GM21786 (cell line): ENCODE data around the gene GRIK1.

Experiments used
- ATAC-seq: cut with Tn5 transposase; IDR thresholded peaks from one replicate; pipeline ENCODE4 v1.9.1; 2021; ENCODE audit not compliant: unreplicated experiment

The GRIK1 gene

DNA sequence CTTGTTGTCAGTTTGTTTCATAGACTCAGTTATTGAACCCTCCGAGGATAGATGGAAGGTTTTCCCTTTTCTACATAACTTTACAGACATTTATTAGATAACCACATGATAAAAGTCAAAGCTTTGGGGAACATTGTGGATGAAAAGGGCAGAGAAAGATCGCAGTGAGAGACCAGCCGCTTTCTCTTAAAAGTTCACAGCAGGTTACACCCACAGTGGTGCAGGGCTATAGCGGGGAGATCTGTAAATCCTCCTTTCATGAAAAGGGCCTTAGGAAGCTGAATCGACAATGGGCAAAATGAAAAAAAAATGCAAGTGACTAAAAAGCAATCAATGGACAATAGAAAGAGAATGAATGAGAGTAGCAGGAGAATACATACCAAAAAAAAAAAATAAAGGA, 218.6 kb downstream of the GRIK1 start:
- no peak for ATAC-seq

DNA sequence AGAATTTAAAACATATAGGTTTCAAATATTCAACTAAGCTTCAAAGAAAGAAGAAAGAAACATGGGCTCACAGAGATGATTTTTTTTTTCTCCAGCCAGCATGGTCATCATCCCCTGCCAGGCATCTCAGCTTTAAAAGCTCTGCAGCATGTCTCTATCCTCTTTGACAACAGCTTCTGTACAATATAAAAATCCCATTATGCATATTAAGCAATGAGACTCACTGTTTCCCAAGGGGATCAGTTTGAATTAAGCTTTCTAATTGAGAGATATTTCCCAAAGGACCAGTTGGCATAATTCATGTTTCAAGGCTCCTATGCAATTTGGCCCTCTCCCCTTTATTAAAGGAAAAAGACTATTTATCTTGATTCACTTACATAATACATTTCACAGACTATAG, 220.3 kb downstream of the GRIK1 start:
- no peak for ATAC-seq

DNA sequence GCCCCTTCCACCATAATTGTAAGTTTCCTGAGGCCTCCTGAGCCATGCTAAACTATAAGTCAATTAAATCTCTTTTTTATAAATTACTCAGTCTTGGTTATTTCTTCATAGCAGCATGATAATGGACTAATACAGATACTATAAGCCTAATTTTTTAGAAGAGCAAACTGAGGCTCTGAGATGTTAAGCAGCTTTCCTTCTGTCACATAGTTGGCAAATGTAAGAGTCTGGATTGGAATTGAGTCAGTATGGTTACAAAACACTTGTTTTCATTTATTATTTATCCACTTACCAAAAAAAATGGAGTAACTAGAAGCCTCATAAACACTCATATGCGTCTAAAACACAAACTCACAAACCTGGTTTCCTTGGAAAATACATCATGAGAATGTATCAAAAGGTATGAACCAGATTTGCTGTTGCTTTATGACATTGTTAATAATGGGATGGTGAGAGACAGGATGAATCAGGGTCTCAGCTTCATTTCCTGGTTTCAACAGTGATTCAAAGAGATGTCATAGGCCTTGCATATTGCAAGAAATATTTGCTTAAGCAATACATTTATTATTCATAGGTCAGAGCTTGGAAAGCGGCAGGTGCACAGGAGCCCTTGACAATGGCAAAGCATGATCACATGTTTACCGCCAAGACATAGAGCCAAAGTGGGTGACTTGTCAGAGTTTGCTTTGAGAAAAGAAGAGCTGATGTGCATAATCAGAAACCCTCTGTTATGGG, 221.5 kb downstream of the GRIK1 start:
- ATAC-seq, result no peak

DNA sequence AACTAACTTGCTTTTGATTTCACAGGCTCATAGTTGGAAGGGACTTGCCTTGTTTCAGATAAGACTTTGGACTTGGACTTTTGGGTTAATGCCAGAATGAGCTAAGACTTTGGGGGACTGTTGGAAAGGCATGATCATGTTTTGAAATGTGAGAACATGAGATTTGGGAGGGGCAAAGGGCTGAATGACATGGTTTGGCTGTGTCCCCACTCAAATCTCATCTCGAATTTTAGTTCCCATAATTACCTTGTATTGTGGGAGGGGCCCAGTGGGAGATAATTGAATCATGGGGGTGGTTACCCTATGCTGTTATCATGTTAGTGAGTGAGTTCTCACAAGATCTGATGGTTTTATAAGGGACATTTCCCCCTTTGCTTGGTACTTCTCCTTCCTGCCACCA, 222.1 kb downstream of the GRIK1 start:
- no peak for ATAC-seq

DNA sequence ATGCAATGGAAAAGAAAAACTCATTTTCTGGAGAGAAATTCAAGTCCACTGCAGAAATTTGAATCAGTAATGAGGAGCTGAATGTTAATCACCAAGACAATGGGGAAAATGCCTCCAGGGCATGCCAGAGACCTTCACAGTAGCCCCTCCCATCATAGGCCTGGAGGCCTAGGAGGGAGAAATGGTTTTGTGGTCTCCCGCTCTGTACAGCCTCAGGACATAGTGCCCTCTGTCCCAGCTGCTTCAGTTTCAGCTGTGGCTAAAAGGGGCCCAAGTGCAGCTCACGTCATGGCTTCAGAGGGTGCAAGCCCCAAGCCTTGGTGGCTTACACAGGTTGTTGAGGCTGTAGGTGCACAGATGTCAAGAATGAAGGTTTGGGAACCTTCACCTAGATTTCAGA, 223.0 kb downstream of the GRIK1 start:
- no peak for ATAC-seq

DNA sequence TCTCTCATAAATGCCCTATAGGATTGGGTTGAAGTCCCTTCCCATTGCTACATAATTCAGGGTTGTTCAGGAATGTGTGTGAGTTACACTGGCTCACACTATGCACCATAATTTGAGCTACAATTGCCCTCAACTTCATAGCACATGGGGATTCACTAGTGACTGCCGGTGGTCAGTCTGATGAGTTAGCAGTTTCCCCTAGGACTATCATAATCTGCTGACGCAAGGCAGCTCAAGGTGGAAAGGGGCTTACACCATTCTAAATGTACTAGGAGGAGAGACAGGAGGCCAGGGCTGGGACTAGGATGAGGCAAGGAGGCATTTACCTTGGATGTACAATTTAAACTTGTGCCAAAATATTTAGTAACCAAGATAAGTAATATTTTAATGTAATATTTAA, 224.7 kb downstream of the GRIK1 start:
- ATAC-seq, result no peak

DNA sequence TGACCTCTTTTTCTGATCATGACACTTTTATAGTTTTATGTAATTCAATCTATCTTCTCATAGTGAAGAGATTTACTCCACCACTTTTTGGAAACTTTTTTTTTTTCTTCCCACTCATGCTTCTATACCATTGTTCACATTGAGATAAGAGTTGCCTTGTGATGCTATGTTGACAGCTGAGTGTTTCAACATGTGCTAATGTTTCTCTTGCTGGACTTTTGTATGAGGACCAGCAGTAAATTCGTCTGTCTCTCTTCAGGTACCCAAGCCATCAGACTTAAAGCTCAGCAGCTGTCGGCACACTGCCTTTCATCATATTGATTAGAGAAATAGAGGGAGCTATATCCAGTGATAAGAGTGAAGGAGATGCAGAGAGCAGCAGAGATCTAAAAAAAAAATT, 227.0 kb downstream of the GRIK1 start:
- no peak for ATAC-seq

DNA sequence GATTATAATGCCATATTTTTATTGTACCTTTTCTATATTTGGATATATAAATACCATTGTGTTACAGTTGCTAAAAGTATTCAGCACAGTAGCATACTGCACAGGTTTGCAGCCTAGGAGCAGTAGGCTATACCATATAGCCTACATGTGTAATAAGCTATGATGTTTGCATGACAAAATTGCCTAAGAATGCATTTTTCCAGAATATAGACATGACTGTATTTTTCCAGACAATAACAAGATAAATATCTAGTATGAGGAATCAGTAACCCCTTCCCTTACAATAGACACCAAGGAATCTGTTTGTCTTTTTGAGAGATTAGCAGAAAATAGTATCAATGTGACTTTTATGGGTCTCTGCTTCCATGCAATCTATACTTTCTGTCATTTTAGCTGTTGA, 228.6 kb downstream of the GRIK1 start:
- ATAC-seq, result no peak

DNA sequence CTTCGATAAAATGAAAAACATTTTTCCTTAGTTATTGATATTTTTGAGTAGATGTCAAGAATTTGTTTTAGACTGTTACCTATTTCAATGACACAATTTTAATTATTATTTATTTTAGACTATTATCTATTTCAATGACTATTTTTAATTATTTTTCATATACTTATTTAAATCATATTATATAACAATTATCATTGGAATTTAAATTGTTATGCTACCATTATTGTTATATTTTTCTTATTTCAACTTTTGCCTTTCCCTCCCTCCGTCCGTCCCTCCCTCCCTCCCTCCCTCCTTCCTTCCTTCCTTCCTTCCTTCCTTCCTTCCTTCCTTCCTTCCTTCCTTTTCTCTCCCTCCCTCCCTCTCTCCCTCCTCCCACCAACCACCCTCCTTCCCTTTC, 229.3 kb downstream of the GRIK1 start:
- no peak for ATAC-seq

DNA sequence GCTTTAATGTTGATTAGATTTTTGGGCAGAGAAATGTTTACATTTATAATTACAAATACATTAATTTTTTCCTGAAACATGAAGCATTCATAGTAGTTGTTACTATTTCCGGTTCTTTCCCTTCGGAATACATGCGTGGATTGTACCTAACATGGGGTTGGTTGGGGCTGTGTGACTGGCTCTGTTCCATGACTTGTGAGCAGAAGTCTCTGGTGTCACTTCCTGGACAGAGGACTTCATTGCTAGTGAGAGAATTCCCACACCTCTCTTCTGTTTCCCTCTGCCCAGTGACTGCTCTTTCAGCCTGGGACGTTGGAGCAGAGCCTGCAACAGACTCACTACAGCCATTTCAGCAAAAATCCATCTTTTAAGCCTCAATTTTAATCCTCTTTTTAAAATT, 231.4 kb downstream of the GRIK1 start:
- no peak for ATAC-seq

DNA sequence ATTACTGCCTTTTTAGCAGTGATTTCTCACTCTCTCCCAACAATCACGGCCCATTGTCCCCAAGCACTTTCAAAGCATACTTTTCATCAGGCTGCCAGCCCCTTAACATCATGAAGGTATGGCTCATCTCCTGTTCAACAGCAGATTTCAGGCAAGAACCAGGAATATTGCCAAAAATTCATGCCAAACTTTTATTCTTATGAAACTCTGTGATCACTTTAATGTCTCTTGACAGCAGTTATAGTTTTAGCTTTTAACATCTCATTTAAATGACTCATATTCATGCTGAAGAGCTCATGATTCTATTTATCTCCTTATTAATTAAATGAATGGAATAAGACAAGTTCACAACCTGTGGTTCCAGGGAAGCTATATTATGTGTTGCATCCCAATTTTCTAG, 235.1 kb downstream of the GRIK1 start:
- no peak for ATAC-seq

DNA sequence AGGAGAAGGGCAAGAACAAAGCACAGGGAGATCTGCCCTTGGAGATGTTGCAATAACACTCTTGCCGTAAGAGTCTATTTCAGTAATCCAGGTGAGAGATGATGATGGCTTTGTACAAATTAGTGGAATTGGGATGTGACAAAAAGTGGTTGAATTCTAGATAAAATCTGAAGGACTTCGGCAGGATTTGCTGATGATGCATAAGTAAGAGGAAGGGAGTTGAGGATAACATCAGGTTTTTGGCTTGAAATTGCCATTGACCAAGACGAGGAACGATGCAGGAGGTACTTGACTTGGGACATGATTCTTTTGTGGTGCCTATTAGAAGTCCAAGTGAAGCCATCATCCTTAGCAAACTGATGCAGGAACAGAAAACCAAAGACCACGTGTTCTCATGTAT, 238.1 kb downstream of the GRIK1 start:
- ATAC-seq, result no peak

DNA sequence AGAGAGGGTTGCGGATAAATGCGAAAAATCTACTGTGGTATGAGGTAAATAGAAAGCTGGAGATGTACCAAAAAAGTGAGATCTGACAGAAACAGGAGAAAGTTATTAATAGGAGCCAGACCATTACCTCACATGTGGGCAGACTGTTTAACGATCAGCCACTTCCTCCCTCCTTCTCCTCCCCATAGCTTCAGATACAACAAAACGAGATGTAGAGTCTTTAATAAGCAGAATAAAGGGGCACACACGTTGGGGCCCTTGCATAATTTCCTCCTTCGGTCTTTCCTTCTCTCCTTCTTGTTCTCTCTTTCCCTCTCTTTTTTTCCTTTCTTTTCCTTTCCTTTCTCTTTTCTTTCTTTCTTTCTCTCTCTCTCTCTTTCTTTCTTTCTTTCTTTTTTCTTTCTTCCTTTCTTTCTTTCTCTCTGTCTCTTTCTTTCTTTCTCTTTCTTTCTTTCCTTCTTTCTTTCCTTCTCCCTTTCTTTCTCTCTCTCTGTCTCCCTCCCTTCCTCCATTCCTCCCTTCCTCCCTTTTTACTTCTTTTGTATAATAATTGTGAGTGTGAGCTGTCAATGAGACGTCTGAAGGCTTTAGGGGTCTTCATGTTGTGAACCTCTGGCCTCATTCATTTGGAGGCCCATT, 242.1 kb downstream of the GRIK1 start:
- peak; percentile 89 for ATAC-seq

DNA sequence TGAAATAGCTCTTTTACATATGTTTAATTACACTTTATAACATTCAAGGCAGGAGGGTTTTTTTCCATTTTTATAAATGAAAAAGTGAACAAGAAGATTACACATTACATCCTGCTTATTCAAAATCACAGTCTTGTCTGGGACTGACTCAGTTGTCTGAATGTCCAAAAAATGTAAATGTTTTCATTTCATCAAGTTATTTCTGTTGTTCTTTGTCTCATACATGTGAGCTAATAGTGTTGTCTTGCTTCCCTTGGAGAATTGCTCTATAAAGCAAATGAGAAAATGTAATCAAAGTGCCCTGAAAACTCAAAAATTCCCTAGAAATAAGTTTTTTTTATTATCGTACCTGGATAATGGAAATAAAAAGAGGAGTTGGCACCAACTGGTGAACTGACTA, 242.9 kb downstream of the GRIK1 start:
- ATAC-seq, result no peak

DNA sequence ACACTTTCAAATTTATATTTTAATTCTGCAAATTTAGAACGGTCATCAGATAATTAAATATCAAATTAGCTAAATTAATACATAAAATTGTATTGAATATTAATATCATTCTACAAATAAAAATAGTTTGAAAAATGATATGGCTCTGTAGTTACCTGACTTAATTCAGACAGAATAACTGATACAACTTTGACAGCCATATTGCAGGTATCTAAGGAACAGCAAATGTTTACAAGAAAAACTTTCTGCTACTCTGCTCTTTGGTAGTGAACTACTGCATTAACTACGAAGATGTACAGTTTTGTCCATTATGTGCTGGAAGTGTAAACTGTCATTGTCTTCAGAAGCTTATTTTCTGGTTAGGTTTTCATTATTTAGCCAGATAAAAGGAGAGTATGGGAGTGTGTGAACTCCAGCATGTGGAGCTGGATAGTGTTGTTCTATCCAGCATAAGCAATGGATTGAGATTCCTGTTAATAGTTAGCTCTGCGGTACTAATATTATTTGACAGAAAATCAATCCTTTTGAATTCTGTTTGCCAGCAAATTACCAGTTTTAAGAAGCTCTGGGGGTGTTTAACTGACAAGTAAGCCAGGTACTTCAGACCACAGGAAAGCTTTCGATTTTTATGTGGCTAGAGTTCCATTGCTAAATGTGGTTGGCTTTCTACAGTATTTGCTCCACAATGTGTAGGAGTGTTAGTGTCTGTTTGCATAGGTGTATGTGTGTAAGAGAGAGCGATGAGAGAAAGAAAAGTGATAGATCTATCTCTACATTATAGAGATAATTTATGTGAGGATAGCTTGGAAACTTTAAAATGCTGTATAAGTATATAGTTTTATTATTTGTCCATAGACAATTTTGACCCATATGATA, 247.9 kb downstream of the GRIK1 start:
- no peak for ATAC-seq

DNA sequence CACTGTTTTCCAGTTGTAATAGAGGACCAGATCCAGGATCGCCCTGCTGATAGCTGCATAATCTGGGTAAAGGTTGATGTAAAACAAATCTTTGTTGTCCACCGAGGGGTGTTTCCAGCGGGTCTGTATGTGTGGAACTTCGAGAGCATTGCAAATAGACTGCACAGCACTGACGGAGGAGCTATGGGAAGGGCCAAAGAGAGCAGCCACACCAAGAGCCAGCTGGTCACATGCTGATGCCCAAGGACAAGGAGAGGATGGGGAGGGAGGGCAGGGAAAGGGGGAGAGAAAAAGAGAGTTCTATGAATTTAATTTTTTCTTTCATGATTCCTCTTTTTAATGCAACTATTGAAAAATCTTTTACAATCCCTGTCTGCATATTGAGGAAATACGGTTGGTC, 250.0 kb downstream of the GRIK1 start:
- ATAC-seq, result no peak

DNA sequence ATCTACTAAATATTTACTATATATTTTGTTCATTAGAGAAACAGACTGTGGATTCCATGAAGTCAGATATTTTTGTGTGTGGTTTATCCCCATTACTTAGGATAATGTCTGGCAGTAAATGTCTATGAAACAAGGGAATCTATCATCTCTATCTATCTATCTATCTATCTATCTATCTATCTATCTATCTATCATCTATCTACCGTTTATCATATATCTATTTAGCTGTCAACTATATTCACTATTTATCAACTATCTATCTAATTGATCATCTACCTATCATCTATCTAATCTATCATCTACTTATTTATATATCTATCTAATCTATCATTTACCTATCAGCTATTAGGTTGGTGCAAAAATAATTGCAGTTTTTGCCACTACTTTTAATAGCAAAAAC, 255.7 kb downstream of the GRIK1 start:
- no peak for ATAC-seq

DNA sequence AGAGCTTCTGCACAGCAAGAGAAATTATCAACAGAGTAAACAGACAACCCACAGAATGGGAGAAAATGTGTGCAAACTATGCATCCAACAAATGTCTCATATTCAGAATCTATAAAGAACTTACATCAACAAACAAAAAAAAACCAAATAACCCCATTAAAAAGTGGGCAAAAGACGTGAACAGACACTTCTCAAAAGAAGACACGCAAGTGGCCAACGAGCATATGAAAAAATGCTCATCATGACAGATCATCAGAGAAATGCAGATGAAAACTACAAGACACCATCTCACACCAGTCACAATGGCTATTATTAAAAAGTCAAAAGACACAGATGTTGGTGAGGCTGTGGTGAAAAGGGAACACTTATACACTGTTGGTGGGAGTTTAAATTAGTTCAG, 257.0 kb downstream of the GRIK1 start:
- no peak for ATAC-seq

DNA sequence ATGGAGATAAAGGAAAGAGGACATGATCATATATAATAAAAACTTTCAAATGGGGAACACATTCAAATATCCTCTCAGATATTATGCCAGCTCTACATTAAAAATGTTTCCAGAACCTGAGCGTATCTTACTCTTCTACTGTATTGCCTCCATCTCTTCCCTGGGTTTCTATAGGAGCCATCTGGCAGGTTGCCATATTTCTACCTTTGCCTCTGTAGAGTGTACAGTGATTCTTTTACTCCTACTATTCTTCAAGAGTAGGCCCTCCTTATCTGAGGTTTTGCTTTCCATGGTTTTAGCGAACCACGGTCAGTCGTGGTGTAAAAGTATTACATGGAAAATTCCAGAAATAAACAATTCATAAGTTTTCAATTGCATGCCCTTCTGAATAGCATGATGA, 259.5 kb downstream of the GRIK1 start:
- ATAC-seq, result no peak

DNA sequence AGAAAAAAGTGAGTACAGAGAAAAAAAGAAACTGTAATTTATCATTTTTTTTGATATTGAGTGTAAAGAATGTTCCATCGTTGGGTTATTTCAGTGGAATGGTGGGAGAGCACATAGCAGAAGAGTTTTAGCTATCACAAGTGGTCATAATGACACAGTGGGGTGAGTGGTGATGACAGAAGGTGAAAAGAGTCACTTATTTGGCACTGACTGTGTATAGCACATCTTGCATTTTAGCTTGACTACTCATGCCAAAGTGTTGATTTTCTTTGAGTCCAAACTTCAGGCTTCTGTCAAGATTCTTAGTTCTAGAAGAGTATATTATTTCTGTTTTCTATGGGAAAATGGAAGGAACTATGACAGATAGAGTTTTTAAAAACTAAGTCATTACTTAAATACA, 261.2 kb downstream of the GRIK1 start:
- ATAC-seq, result no peak

DNA sequence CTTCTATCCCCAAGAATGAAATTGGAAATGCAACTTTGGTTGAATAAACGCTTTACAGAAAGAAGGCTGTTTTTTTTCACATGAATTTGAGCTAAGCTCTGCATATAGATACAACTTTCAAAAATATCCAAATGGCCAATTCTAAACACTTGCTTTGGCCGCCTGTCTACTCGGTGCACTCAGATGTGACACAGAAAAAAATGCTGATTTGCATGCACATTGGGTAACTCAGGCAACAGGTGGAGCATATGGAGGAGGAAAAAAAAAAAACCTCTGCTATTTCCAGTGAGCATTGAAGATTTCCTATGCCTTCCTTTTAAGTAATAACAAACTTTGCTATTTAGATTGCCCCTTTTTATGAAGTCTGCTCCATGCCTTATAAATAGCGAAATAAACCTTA, 262.5 kb downstream of the GRIK1 start:
- no peak for ATAC-seq

DNA sequence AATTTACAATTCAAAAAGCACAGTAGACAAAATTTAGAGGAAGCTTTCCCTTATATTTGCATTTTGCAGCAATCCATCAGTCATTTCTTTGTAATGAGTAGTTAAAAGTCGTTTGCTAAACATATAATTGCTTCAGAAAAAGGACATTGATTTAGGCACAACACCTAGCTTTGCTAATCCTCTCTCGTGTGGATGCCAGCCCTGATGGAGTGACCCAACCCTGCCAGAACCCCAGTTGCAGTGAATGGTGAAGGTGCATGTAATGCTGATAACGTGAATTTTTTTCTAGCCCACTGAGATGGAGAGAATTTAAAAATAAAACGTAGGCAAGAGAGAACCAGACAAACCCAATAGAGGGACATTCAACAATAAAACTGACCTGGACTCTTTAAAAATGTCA, 263.4 kb downstream of the GRIK1 start:
- no peak for ATAC-seq
